ENCODE results near the gene F10. TPM values are rescaled to one million over a fixed set of nuclear protein-coding genes. Genes with fewer than 3 reads are reported as not detected.

F10 gene
- total and polyA plus RNA-seq, 2 of the 13 experiments (the other 11 are each of a cell fraction or from before 2014, with no cell fraction given): 58.4 to 237 TPM

DNA sequence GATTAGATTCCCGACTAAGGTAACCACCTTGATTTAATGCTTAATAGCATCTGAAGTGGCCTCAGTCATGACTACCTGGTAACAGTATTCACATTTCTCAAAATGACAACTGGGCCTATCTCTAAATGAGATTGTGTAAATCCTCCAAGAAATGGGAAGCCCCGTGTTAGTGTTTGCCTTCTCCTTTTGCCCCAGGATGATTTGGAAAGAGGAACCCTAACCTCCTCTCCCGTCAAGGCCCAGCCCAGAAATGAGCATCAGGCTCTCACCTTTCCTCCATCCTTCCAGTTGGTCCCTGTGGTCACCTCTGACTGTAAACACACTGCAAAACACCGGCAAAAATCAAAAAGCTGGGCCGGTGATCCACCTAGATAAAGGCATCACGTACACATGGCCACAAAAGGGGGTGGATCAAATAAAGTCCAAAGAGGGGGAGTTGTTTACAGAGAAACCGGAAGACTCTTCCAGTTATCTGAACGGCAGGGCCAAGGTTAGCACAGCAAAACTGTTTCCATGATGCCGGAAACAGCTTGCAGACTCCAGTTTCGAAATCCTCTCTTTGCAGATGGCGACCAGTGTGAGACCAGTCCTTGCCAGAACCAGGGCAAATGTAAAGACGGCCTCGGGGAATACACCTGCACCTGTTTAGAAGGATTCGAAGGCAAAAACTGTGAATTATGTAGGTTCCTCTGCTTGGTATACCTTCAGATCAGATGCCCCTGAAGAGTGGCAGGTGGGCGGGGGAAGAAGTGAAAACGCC lies 16.4 kb downstream of the F10 start (continued):
- TF ChIP-seq, protein P1, sequence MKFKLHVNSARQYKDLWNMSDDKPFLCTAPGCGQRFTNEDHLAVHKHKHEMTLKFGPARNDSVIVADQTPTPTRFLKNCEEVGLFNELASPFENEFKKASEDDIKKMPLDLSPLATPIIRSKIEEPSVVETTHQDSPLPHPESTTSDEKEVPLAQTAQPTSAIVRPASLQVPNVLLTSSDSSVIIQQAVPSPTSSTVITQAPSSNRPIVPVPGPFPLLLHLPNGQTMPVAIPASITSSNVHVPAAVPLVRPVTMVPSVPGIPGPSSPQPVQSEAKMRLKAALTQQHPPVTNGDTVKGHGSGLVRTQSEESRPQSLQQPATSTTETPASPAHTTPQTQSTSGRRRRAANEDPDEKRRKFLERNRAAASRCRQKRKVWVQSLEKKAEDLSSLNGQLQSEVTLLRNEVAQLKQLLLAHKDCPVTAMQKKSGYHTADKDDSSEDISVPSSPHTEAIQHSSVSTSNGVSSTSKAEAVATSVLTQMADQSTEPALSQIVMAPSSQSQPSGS (CRISPR knock-in tag; IDR thresholded peaks at IDR 0.05): peak; percentile 60; the same call in 1 of the 2 replicates
- TF ChIP-seq TOE1 (CRISPR knock-in tag; IDR thresholded peaks at IDR 0.05) (peak; percentile 82; the same call in 1 of the 2 replicates), ZNF224 (CRISPR knock-in tag; IDR thresholded peaks at IDR 0.05) (no peak), RFXANK (CRISPR knock-in tag; IDR thresholded peaks at IDR 0.05) (no peak), NFKBIZ (CRISPR knock-in tag; IDR thresholded peaks at IDR 0.05) (peak; percentile 95), AKAP8 (CRISPR knock-in tag; IDR thresholded peaks at IDR 0.05) (0 out of 2 replicates have a peak, but pooled peaks have one; percentile 64), ZNF614 (CRISPR knock-in tag; IDR thresholded peaks at IDR 0.05; ENCODE audit: borderline replicate concordance) (peak; percentile 52; the same call in 1 of the 2 replicates), CEBPB (IDR thresholded peaks at IDR 0.05; ENCODE audit: borderline replicate concordance, low read depth, low read length) (peak; percentile 88), EZH2 (conservative IDR thresholded peaks at IDR 0.05; ENCODE audit: low read depth, low read length) (no peak), SRY (CRISPR knock-in tag; IDR thresholded peaks at IDR 0.05) (no peak), MBNL3 (CRISPR knock-in tag; conservative IDR thresholded peaks at IDR 0.05) (no peak), ZNF510 (CRISPR knock-in tag; IDR thresholded peaks at IDR 0.05; ENCODE audit: low read depth) (no peak), ZNF75D (CRISPR knock-in tag; IDR thresholded peaks at IDR 0.05; ENCODE audit: borderline replicate concordance) (no peak), HHEX (CRISPR knock-in tag; IDR thresholded peaks at IDR 0.05) (peak; percentile 55; the same call in 1 of the 2 replicates), CBX1 (IDR thresholded peaks at IDR 0.05; ENCODE audit: low read depth) (no peak), KDM2A (CRISPR knock-in tag; IDR thresholded peaks at IDR 0.05; ENCODE audit: borderline replicate concordance, low read depth) (peak; percentile 63; the same call in 1 of the 2 replicates), SP140L (CRISPR knock-in tag; IDR thresholded peaks at IDR 0.05; ENCODE audit: borderline replicate concordance) (no peak), NR1H2 (CRISPR knock-in tag; IDR thresholded peaks at IDR 0.05; ENCODE audit: borderline replicate concordance, low read depth) (no peak), TEAD2 (CRISPR knock-in tag; IDR thresholded peaks at IDR 0.05) (no peak), ZNF788 (CRISPR knock-in tag; IDR thresholded peaks at IDR 0.05; ENCODE audit: borderline replicate concordance) (peak; percentile 96)
- TF ChIP-seq, protein P2, sequence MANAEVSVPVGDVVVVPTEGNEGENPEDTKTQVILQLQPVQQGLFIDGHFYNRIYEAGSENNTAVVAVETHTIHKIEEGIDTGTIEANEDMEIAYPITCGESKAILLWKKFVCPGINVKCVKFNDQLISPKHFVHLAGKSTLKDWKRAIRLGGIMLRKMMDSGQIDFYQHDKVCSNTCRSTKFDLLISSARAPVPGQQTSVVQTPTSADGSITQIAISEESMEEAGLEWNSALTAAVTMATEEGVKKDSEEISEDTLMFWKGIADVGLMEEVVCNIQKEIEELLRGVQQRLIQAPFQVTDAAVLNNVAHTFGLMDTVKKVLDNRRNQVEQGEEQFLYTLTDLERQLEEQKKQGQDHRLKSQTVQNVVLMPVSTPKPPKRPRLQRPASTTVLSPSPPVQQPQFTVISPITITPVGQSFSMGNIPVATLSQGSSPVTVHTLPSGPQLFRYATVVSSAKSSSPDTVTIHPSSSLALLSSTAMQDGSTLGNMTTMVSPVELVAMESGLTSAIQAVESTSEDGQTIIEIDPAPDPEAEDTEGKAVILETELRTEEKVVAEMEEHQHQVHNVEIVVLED (CRISPR knock-in tag; IDR thresholded peaks at IDR 0.05; ENCODE audit: borderline replicate concordance): peak; percentile 62
- TF ChIP-seq, protein P3, sequence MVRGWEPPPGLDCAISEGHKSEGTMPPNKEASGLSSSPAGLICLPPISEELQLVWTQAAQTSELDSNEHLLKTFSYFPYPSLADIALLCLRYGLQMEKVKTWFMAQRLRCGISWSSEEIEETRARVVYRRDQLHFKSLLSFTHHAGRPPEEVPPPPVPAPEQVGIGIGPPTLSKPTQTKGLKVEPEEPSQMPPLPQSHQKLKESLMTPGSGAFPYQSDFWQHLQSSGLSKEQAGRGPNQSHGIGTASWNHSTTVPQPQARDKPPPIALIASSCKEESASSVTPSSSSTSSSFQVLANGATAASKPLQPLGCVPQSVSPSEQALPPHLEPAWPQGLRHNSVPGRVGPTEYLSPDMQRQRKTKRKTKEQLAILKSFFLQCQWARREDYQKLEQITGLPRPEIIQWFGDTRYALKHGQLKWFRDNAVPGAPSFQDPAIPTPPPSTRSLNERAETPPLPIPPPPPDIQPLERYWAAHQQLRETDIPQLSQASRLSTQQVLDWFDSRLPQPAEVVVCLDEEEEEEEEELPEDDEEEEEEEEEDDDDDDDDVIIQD (CRISPR knock-in tag; IDR thresholded peaks at IDR 0.05; ENCODE audit: low read depth): peak; percentile 70; the same call in 1 of the 2 replicates
- TF ChIP-seq, protein P4, sequence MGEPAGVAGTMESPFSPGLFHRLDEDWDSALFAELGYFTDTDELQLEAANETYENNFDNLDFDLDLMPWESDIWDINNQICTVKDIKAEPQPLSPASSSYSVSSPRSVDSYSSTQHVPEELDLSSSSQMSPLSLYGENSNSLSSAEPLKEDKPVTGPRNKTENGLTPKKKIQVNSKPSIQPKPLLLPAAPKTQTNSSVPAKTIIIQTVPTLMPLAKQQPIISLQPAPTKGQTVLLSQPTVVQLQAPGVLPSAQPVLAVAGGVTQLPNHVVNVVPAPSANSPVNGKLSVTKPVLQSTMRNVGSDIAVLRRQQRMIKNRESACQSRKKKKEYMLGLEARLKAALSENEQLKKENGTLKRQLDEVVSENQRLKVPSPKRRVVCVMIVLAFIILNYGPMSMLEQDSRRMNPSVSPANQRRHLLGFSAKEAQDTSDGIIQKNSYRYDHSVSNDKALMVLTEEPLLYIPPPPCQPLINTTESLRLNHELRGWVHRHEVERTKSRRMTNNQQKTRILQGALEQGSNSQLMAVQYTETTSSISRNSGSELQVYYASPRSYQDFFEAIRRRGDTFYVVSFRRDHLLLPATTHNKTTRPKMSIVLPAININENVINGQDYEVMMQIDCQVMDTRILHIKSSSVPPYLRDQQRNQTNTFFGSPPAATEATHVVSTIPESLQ (CRISPR knock-in tag; conservative IDR thresholded peaks at IDR 0.05): no peak
